ENCODE results near the gene MRGPRG. TPM values are rescaled to one million over a fixed set of nuclear protein-coding genes. Genes with fewer than 3 reads are reported as not detected.
A peak's percentile ranks its signal among the peaks of the same experiment; 100 is the strongest.

MRGPRG gene
- total RNA-seq, 1 experiment from 2014 or later: not detected

DNA sequence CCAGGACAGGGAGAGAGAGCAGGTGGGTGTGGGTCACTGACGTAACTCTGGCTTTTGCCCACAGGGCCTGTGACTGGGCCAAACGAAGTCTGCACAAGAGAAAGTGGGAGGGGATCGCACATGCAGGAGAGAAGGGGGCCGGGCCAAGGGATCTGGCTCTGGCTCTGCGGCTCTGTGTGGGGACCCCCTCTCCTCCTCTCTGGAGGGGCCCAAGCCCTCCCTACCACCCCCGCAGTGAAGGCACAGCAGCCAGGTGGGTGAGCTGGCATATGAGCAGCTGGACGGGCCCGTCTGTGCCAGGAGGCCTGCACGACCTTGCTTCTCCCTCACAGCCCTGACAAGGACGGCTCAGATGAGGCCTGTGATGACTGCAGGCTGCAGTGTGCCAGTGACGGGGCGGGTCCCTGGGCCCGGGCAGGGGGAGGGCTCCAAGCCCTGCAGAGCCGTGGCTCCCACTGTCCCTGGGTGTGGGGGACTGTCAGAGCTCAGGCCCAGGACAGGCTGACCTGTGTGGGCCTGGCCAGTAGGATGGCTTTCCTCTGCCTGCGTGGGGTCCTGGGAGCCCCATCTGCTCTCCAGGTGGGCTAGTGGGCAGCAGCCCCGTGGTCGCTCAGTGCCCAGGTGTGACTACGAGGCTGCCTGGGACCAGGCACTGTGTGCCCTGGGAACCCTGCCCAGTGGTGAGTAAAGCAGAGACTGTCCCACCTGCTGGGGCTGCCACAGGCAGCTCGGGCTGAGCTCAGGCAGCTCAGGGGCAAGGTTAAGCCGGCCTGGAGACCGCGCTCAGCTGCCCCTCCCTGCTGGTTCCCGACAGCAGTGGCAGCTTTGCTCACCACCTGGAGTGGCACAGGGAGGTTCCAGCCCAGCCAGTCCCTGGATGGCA, 22.2 kb downstream of the MRGPRG start:
- Histone ChIP-seq H3K27me3 (ENCODE audit: control insufficient read depth, insufficient read depth, low read length) (no peaks in the 10 kb centered on the region), H3K36me3 (replicated peaks; ENCODE audit: control insufficient read depth, insufficient read depth, low read length) (no peaks in the 10 kb centered on the region), H3K4me3 (ENCODE audit: insufficient read depth, low read depth, low read length) (no peak overlapping the region)
- peak; percentile 77 for DNase-seq

DNA sequence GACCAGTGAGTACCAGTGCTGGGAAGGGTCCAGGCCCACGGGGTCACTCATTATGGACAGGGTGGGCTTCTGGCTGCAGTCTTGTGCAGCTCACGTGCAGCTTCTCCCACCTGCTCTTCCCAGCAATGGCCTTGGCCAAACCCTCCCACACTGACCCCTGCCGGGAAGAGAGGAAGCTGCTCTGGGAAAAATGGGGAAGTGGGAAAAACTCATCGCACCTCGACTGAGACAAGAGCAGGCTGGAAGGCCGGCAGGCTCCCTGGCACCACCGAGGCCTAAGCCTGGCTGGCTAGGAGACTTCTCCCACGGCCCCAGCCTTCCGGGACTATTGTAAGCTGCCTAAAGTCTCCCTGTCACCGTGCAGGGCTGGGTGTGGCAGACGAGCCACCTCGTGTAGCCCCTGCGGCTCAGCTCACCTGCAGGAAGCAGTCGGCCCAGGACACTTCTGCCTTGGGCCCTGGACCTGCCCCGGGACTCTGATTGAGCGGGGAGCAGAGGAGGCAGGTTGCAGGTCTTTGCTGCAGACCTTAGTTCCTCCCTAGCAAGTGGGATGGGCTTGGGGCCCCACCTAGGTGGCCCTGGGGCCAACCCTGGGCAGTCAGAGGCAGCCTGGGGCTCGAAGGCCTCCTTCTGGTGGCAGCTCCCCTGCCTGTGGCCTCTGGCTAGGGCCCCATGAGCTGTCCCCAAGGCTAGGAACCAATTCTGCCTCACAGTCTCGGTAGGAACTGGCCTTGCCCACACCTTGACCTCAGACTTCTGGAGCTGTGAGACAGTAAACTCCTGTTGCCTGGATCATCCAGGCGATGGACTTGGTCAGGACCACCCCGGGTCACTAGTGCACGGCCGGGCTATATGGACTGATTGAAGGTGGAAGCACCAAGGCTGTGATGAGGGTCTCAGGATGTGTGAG, 23.1 kb downstream of the MRGPRG start:
- H3K36me3 ChIP-seq (replicated peaks; ENCODE audit: control insufficient read depth, insufficient read depth, low read length): no peaks in the 10 kb centered on the region
- H3K4me3 ChIP-seq (ENCODE audit: insufficient read depth, low read depth, low read length): no peak overlapping the region
- no peaks in the 10 kb centered on the region for H3K27me3 ChIP-seq (ENCODE audit: control insufficient read depth, insufficient read depth, low read length)
- peak; percentile 82 for DNase-seq

DNA sequence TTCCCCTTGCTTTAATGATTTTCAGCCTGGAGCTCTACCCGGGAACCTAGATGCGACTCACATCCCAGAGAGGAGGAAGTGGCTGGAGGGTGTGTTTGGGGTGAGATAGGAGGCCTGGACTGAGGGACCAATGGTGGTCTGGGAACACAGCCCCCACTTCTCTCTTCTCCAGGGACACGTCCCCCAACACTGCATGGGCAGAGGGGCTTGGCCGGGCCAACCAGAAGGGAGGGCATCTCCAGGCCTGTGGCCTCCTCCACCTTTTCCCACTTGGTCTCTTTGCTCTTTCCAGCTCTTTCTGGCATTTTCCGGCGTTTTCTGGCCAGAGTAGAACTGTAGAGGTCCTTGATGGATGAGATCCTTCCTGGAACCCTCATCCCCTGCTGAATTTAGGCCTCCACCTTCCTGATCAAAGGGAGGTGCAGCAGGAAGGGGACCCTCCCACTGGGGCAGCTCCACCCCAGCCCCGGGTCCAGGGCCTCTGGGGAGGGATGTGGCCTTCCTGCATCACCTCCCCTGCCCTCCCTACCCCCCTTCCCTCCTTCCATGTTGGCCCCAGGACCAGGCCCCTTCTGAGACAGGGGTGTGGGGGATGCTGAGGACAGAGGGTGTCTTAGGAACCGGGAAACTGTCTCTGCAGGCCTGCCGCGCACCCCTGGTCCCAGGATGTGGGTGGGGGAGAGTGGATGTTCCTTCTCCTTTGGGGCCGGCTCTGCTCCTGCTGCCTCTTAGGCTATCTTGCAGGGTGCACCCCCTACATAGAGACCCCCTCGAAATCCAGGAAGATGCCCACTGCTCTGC, 24.4 kb downstream of the MRGPRG start:
- DNase-seq: peak; percentile 57
- Histone ChIP-seq H3K27me3 (ENCODE audit: control insufficient read depth, insufficient read depth, low read length) (no peaks in the 10 kb centered on the region), H3K36me3 (replicated peaks; ENCODE audit: control insufficient read depth, insufficient read depth, low read length) (no peaks in the 10 kb centered on the region), H3K4me3 (ENCODE audit: insufficient read depth, low read depth, low read length) (no peak overlapping the region)

DNA sequence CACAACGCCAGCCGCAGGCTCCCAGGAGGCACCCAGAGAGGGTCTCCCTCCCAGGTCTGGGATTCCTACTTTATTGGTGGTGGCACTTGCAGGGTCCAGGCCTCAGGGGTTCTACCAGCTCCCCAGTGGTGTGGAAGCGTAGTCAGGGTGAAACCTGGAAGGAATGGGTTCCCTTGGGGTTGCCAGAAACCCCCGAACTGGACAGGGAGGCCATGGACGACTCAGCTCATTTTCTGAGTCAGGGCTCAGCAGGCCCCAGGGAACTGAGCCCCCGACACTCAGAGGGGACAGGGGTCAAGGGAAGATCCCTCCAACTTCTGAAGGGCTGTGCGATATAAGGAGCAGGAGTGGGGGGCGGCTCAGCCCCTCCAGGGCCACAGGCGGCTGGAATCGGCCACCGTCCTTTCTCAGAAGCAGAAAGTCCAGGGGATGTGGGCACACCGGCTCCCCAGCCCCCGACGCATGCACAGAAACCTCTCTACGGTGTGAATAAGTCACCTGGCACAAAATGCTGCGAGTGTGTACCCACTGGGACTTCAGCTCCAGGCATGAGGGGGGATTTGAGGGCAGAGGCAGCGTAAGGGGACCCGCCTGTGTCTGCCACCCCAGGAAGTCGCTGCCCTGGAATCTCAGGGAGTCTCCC, 25.1 kb downstream of the MRGPRG start:
- peak; percentile 57 for DNase-seq
- H3K27me3 ChIP-seq (ENCODE audit: control insufficient read depth, insufficient read depth, low read length): no peaks in the 10 kb centered on the region

DNA sequence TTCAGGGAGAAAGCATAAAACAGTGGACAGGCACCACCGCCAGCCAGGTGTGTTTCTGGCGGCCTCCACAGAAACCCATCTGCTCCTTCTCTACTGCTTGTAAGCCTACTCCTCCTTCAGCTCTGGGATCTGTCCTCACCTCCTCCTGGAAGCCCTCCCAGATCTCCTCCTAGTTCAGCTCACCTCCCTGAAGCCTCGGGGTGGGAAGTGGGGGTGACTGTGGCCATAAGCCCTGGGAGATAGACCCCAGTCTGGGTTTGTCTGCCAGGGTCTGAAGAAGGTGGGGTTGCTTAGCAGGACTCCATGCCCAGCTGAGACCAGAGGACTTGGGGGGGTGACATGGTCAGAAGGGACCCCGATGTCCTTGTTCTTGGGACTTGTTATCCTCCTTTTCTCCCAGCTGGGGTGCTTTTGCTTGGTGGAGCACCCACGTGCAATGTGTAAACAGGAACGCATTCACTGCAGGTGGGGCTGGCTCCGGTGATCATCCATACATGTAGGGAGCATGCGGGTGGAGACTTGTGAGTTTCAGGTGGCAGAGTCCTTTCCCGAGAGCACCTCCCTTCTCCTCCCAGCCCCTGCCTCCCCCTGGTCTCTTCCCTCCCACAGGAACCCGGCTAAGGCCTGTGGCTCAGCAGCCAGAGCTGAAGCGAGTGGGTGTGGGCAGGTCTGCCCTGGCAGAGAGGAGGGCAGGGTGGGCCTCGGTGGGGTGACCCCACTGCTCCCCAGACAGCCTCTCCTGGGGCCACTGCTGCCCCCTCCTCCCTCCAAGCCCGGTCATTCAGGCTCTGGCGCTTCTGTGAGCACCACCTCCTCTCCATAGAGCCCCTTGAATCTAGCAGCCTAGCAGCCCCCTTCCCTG, 25.9 kb downstream of the MRGPRG start:
- H3K27me3 ChIP-seq (ENCODE audit: control insufficient read depth, insufficient read depth, low read length): no peaks in the 10 kb centered on the region
- H3K4me3 ChIP-seq (ENCODE audit: insufficient read depth, low read depth, low read length): no peak overlapping the region
- no peak for DNase-seq
- H3K36me3 ChIP-seq (replicated peaks; ENCODE audit: control insufficient read depth, insufficient read depth, low read length): no peaks in the 10 kb centered on the region

More for the DNA sequence above, 25.1 kb downstream of the MRGPRG start:
- H3K36me3 ChIP-seq (replicated peaks; ENCODE audit: control insufficient read depth, insufficient read depth, low read length): no peaks in the 10 kb centered on the region
- no peak overlapping the region for H3K4me3 ChIP-seq (ENCODE audit: insufficient read depth, low read depth, low read length)

DNA sequence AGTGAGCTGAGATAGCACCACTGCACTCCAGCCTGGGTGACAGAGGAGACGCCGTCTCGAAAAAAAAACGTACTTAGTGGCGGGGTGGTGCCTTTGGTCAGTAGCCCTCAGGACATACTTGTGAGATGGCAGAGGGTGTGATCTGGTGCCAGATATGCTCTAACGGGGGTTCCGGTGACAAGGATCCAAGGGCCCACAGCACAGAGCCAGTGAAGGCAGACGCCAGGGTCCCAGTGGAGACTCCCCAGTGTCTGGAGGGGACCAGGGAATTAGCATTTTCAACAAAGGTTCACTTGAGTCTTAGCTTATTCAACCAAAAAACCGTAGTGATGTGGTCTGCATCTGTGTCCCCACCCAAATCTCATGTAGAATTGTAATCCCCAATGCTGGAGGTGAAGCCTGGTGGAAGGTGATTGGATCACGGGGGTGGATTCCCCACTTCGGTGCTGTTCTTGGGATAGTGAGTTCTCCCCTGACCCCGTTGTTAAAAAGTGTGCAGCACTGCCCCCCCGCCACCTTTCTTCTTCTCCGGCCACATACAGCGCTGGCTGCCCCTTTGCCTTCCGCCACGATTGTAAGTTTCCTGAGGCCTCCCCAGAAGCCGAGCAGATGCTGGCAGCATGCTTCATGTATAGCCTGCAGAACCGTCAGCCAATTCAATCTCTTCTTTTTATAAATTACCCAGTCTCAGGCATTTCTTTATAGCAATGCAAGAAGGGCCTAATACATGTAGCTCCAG, 26.9 kb downstream of the MRGPRG start:
- no peak overlapping the region for H3K4me3 ChIP-seq (ENCODE audit: insufficient read depth, low read depth, low read length)

DNA sequence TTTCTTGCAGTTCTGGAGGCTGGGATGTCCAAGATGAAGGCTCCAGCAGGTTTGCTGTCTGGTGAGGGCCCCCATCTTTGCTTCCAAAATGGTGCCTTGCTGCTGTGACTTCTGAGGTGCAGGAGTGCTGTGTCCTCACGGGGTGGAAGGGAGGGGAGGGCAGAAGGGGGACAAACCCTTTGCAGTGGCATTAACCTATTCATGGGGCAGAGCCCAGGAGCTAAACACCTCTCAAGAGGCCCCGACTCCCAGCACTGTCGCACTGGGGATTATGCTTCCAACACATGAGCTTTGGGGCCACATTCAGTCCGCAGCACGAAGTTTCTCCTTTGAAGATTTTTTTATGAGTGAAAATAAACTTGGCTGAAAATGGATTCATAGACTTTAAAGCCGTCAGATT, 28.0 kb downstream of the MRGPRG start:
- H3K36me3 ChIP-seq (replicated peaks; ENCODE audit: control insufficient read depth, insufficient read depth, low read length): no peaks in the 10 kb centered on the region
- H3K27me3 ChIP-seq (ENCODE audit: control insufficient read depth, insufficient read depth, low read length): no peaks in the 10 kb centered on the region
- H3K4me3 ChIP-seq (ENCODE audit: insufficient read depth, low read depth, low read length): no peak overlapping the region
- peak; percentile 41 for DNase-seq

More for the DNA sequence above, 26.9 kb downstream of the MRGPRG start:
- Histone ChIP-seq H3K27me3 (ENCODE audit: control insufficient read depth, insufficient read depth, low read length) (no peaks in the 10 kb centered on the region), H3K36me3 (replicated peaks; ENCODE audit: control insufficient read depth, insufficient read depth, low read length) (no peaks in the 10 kb centered on the region)
- DNase-seq: peak; percentile 15

DNA sequence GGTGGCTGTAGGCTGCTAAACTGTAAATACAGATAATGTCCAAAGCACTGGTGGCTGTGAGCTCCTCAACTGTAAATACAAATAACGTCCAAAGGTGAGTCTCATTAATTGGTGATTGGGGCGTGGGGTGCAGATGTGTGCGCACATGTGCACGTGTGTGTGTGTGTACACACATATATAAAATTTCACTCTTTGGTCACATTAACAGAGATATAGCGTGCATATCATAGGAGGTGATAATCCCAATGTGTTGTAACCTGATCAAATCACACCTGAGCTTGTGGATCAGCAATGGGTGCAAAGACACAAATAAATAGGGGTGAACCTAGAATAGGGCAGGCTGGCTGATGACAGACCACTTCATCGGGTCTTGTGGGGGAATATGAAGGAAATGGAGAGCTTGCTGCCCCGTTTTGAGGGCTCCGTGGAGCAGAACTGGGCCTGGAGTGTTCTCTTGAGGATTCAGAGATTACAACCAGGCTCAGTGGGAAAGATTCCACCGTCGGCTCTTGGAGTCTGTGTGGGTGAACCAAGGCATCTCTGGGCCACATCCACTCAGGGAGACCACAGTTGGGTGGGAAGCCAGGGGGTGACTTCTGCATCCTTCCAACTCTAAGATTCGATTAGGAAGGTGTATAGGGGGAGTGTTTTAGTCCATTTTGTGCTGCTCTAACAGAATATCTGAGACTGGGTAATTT, 28.6 kb downstream of the MRGPRG start:
- Histone ChIP-seq H3K36me3 (replicated peaks; ENCODE audit: control insufficient read depth, insufficient read depth, low read length) (no peaks in the 10 kb centered on the region), H3K27me3 (ENCODE audit: control insufficient read depth, insufficient read depth, low read length) (no peaks in the 10 kb centered on the region), H3K4me3 (ENCODE audit: insufficient read depth, low read depth, low read length) (no peak overlapping the region)
- DNase-seq: peak; percentile 22

DNA sequence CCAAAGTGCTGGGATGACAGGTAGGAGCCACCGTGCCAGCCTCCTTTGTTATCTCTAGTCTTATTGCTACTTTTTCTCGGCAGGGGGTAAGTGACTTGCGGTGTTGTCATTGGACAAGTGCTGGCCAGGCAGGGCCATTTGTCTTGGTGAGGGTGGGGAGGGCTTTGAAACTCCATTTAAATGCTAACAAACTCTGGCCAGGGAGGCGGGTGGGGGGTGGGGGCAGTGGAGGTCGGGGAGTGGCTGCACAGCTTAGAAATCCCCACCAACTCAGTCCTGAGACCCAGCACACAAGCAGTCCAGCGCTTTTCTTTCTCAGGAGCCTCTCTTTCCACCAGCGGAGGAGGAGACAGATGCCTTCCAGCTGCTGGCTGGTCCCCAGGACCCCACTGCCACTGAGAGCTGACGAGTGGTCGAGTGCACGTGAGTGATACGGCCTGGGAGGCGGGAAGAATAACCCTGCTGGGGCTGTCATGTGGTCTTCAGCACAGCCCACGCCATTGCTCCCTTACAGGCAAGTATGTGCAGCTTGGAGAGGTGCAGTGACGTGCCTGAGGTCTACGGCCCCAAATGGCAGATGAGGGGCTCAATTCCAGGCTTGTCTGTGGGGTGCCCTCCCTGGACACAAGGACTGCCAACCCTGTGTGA, 29.3 kb downstream of the MRGPRG start:
- no peaks in the 10 kb centered on the region for H3K27me3 ChIP-seq (ENCODE audit: control insufficient read depth, insufficient read depth, low read length)
- H3K4me3 ChIP-seq (ENCODE audit: insufficient read depth, low read depth, low read length): no peak overlapping the region
- DNase-seq: peak; percentile 91
- no peaks in the 10 kb centered on the region for H3K36me3 ChIP-seq (replicated peaks; ENCODE audit: control insufficient read depth, insufficient read depth, low read length)

DNA sequence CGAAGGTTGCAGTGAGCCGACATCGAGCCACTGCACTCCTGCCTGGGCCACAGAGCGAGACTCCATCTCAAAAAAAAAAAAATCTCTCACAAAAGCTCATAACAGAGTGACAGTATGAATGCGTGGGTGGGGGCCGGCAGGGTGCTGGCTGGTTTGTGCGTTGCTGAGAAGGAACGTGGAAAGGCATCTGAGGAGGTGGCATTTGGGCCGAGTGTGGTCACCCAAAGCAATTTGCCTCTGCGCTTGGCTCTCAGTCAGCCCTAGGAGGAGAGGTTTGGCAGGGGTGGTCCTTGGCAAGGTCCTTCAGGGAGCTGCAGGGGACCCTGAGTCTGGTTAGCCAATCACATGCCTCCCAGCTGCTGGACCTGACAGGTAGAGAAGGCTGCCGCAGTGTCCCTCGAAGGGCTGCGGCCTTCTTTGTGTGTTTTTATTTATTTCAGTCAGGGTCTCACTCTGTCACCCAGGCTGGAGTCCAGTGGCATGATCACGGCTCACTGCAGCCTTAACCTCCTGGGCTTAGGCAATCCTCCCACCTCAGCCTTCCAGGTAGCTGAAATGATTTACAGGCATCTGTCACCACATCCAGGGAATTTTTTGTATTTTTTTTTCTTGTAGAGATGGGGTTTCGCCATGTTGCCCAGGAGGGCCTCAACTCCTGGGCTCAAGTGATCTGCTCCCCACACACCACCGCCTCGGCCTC, 30.0 kb downstream of the MRGPRG start:
- no peaks in the 10 kb centered on the region for H3K36me3 ChIP-seq (replicated peaks; ENCODE audit: control insufficient read depth, insufficient read depth, low read length)
- H3K4me3 ChIP-seq (ENCODE audit: insufficient read depth, low read depth, low read length): no peak overlapping the region
- peak; percentile 61 for DNase-seq
- no peaks in the 10 kb centered on the region for H3K27me3 ChIP-seq (ENCODE audit: control insufficient read depth, insufficient read depth, low read length)

DNA sequence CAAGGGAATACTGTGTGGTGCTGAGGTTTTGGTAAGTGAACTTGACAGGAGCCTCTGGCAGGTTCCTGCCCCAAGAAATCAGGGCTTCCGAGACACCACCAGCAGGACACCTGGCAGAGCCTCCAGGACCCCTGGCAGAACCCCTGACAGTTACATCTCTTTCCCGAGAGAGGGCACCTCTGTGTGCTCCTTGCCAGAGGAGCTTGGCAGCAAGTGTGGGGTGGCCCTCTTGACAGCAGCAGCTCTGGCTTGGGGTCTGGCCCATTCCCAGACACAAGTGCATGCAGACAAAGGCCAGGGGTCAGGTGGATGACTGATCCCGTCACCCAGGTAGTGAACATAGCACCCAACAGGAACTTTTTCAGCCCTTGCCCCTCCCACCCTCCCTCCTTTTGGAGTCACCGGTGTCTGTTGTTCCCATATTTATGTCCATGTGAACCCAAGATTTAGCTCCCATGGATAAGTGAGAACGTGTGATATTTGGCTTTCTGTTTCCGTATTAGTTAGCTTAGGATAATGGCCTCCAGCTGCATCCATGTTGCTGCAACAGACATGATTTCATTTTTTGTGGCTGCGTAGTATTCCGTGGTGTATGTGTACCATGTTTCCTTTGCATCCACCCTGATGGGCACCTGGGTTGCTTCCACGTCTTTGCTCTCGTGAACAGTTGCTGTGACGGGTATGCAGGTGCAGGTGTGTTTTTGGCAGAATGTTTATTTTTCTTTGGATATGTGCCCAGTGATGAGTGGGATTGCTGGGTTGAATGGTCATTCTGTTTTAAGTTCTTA, 32.3 kb downstream of the MRGPRG start:
- H3K4me3 ChIP-seq (ENCODE audit: insufficient read depth, low read depth, low read length): no peak overlapping the region
- DNase-seq: peak; percentile 13
- H3K36me3 ChIP-seq (replicated peaks; ENCODE audit: control insufficient read depth, insufficient read depth, low read length): no peaks in the 10 kb centered on the region
- H3K27me3 ChIP-seq (ENCODE audit: control insufficient read depth, insufficient read depth, low read length): no peaks in the 10 kb centered on the region

All from H7 (cell line).